Subcutaneous abdominal adipose tissue (tissue), 5 donors: Measurements from ENCODE around the gene PHACTR2.
"Not testable (repeated sequence)": the region's sequence is repeated elsewhere in the genome, so short reads cannot be mapped to it uniquely, and the experiment has no call there.

Source experiments
- H3K27ac ChIP-seq: one replicate; pipeline ENCODE4 v1.7.0; 2013; ENCODE audit warnings: low read depth, mild to moderate bottlenecking, inconsistent platforms, low read length, moderate library complexity
- H3K27me3 ChIP-seq, 5 donors: one replicate each; pipeline ENCODE4 v1.7.0; 2013; ENCODE audit warnings: low read length in 5 of 5, inconsistent platforms in 1 of 5; ENCODE audit not compliant: control insufficient read depth in 5 of 5, insufficient read depth in 4 of 5
- H3K36me3 ChIP-seq, 5 donors: one replicate each; pipeline ENCODE4 v1.7.0; 2013; ENCODE audit warnings: low read length in 5 of 5; ENCODE audit not compliant: control insufficient read depth in 5 of 5, insufficient read depth in 5 of 5
- H3K4me1 ChIP-seq, 5 donors: one replicate each; pipeline ENCODE4 v1.7.0; 2013; ENCODE audit warnings: low read length in 5 of 5, mild to moderate bottlenecking in 3 of 5, moderate library complexity in 1 of 5; ENCODE audit not compliant: control insufficient read depth in 5 of 5, insufficient read depth in 5 of 5
- H3K4me3 ChIP-seq, 5 donors: one replicate each; pipeline ENCODE4 v1.7.0; 2013; ENCODE audit warnings: low read length in 5 of 5, low read depth in 1 of 5
- H3K9ac ChIP-seq, 5 donors: one replicate each; pipeline ENCODE4 v1.7.0; 2013; ENCODE audit warnings: low read length in 5 of 5, mild to moderate bottlenecking in 4 of 5, moderate library complexity in 3 of 5
- H3K9me3 ChIP-seq, 5 donors: one replicate each; pipeline ENCODE4 v1.7.0; 2013; ENCODE audit warnings: low read length in 5 of 5; ENCODE audit not compliant: control insufficient read depth in 5 of 5
- donor health status: healthy.
- donor health status: healthy.
- donor health status: healthy.
- donor health status: healthy.
- donor health status: healthy.

PHACTR2 gene

DNA sequence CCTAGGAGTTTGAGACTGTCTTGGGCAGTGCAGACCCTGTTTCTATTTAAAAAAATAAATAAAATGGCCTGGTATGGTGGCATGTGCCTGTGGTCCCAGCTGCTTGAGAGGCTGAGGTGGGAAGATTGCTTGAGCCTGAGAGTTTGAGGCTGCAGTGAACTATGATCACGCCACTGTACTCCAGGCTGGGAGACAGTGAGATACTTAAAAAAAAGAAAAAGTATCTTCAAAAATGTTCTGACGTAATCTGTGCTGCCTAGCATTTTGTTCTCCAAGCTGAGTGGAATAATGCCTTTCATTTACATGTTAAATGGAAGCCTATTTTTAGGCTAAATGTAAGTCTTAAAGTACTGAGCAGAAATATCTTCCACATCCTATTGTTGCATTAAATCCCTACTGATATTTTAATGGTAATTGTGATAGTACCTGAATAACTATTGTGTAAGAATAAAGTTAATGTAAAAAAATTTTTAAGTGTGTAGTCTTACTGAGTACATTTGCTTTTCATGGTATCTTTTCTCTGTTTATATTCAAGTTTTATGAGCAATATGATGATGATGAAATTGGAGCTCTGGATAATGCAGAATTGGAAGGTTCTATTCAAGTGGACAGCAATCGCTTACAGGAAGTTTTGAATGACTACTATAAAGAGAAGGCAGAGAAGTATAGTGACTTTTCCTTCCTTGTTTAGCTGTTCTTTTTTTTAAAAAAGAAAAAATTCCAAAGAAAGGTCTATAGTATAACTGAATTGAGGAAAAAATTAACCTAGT, 182.3 kb downstream of the PHACTR2 start:
- no peak overlapping the region for H3K9ac ChIP-seq
- no peaks in the 10 kb centered on the region for H3K27me3 ChIP-seq
- H3K36me3 ChIP-seq, result peaks cover 61 to 92% (median 75%) of the 10 kb centered on the region in 5 donors
- H3K4me1 ChIP-seq, result no peaks in the 10 kb centered on the region
- no peak overlapping the region for H3K27ac ChIP-seq
- H3K4me3 ChIP-seq, result no peak overlapping the region
- H3K9me3 ChIP-seq, result peaks cover 0 to 3% (median 0%) of the 10 kb centered on the region in 5 donors

DNA sequence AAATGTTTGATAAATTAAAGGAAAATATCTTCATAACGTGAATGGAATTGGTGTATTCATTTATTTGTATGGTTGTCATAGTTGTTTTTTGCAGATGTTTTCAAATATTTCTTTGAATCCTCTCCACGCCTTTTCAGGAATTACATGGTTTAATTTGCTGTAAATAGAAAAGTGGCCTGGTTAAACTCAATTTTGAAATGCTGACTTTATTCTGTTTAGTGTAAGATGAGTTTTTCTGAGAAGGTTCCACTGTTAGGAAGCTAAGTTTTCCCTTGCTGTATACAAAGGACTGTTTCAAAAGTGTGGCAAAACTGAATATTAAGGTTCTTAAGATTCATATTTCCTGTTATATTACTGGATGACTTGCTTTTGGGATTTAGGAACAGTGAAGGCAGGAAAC, 186.0 kb downstream of the PHACTR2 start:
- H3K36me3 ChIP-seq, result peaks cover 42 to 68% (median 52%) of the 10 kb centered on the region in 5 donors
- no peak overlapping the region for H3K27ac ChIP-seq
- no peaks in the 10 kb centered on the region for H3K4me1 ChIP-seq
- H3K9me3 ChIP-seq, result no peaks in the 10 kb centered on the region
- no peak overlapping the region for H3K9ac ChIP-seq
- H3K4me3 ChIP-seq, result no peak overlapping the region
- H3K27me3 ChIP-seq, result no peaks in the 10 kb centered on the region

DNA sequence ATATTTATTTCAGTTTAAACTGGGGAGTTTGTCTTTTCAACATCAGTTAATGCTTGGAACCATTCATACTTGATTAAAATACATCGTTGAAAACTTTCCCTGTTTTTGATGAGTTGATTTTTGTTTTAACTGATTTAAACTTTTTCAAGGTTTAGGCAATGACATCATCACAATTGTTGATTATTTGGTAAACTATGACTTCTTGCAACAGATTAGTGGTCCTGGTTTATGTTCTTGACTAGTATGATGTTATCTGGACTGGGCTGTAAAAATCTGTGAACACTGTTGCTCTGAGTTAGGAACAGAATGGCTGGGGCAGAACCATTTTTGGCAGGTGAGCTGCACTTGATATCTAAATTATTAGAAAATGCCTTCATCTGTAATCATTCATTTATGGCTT, 186.5 kb downstream of the PHACTR2 start, which contains the start of gene ZC2HC1B:
Gene ZC2HC1B, plus strand, starts transcription at position 241 of the 400 bp plus-strand sequence. Its CDS starts 66 bp downstream, at position 307.
- Histone ChIP-seq H3K9me3 (no peaks in the 10 kb centered on the region), H3K4me1 (no peaks in the 10 kb centered on the region), H3K9ac (no peak within 1 kb of the TSS), H3K27me3 (no peaks in the 10 kb centered on the region), H3K36me3 (peaks cover 38 to 64% (median 47%) of the 10 kb centered on the region in 5 donors), H3K27ac (no peak within 1 kb of the TSS), H3K4me3 (no peak within 1 kb of the TSS)

DNA sequence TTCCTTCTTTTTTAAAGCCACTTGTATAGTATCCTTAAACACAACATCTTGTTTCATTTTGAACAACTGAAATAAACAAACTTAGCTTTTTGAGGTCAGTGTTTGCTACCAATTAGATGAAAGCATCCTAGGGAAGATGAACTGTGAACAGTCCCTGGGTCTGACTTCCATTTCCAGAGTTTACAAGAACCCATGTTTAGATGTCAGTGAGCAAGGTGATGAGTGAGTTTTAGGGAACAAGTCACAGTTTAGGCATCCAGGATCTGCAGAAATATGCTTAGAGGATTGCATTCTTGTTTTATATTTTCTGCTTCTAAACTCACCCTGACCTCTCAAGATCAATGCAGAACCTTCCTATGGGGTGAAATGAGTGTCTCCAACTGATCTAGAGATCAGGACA, 189.5 kb downstream of the PHACTR2 start:
- H3K4me3 ChIP-seq, result no peak overlapping the region
- no peaks in the 10 kb centered on the region for H3K4me1 ChIP-seq
- H3K27me3 ChIP-seq, result no peaks in the 10 kb centered on the region
- H3K36me3 ChIP-seq, result peaks cover 20 to 34% (median 28%) of the 10 kb centered on the region in 5 donors
- no peak overlapping the region for H3K9ac ChIP-seq
- no peaks in the 10 kb centered on the region for H3K9me3 ChIP-seq
- no peak overlapping the region for H3K27ac ChIP-seq

DNA sequence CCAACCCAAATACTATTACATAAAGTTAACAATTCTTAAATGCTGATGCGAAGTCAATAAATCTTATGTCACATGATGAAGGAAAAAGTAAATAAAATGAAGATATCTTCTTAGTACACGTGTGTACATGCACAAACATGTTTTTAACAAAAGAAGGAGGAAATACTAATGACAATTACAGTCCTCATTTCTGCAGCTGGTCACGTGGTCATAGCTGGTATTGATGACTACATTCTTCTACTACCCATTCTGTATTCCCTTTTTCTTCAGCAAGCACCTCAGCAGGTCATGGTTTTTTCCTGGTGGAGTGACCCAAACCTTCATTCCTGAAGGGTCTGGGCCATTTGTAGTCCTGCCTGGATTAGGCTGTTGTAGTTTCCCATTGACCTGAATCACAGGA, 191.0 kb downstream of the PHACTR2 start:
- H3K4me1 ChIP-seq, H3K27me3 ChIP-seq: not testable (repeated sequence)

DNA sequence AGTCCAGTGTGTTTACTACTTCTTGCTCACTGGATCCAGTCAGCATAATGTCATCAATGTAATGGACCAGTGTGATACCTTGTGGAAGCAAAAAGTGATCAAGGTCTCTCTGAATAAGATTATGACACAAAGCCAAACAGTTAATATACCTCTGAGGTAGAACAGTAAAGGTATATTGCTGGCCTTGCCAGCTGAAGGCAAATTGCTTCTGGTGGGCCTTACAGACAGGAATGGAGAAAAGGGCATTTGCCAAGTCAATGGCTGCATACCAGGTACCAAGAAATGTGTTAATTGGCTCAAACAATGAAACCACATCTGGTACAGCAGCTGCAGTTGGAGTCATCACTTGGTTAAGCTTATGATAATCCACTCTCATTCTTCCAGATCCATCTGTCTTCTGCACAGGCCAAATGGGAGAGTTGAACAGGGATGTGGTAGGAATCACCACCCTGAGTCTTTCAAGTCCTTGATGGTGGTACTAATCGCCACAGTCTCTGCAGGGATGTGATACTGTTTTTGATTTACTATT, 193.5 kb downstream of the PHACTR2 start:
- not testable (repeated sequence) for H3K27me3 ChIP-seq, H3K4me3 ChIP-seq, H3K4me1 ChIP-seq, H3K27ac ChIP-seq, H3K36me3 ChIP-seq, H3K9me3 ChIP-seq, H3K9ac ChIP-seq

More for the DNA sequence above, 191.0 kb downstream of the PHACTR2 start:
- not testable (repeated sequence) for H3K9me3 ChIP-seq, H3K27ac ChIP-seq, H3K9ac ChIP-seq, H3K4me3 ChIP-seq
- H3K36me3 ChIP-seq, result peaks cover 9 to 19% (median 18%) of the 10 kb centered on the region in 5 donors

DNA sequence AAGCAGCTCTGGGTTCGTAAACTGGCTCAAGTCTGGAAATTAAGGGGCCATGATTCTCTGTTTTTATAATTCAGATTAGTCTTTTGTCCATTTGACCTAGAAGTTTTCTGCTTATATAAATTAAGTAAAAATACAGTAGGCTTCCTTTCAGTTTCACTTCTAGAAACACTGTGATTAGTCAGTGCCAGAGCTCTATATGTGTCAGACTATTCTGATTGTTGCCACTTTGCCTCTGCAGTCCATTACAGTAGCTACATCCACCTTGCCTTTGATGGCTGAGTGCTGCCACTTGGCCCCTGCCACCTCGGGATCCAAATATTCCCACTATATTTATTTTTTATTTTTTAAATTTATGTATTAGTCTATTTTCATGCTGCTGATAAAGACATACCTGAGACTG, 194.4 kb downstream of the PHACTR2 start:
- Histone ChIP-seq H3K4me1 (no peaks in the 10 kb centered on the region), H3K36me3 (no peaks in the 10 kb centered on the region), H3K27ac (no peak overlapping the region), H3K9me3 (peaks cover 0 to 4% (median 0%) of the 10 kb centered on the region in 5 donors), H3K4me3 (no peak overlapping the region), H3K9ac (no peak overlapping the region), H3K27me3 (no peaks in the 10 kb centered on the region)

DNA sequence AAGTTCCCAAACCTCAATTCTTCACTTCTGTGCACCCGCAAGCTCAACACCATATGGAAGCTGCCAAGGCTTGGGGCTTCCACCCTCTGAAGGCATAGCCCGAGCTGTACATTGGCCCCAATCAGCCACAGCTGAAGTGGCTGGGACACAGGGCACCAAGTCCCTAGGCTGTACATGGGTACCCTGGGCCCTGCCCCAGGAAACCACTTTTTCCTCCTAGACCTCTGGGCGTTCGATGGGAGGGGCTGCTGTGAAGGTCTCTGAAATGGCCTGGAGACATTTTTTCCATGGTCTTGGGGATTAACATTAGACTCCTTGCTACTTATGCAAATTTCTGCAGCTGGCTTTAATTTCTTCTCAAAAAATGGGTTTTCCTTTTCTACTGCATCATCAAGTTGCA, 195.8 kb downstream of the PHACTR2 start:
- not testable (repeated sequence) for H3K27me3 ChIP-seq, H3K36me3 ChIP-seq, H3K4me1 ChIP-seq, H3K9ac ChIP-seq, H3K4me3 ChIP-seq, H3K27ac ChIP-seq
- peaks cover 0 to 11% (median 5%) of the 10 kb centered on the region in 5 donors for H3K9me3 ChIP-seq

DNA sequence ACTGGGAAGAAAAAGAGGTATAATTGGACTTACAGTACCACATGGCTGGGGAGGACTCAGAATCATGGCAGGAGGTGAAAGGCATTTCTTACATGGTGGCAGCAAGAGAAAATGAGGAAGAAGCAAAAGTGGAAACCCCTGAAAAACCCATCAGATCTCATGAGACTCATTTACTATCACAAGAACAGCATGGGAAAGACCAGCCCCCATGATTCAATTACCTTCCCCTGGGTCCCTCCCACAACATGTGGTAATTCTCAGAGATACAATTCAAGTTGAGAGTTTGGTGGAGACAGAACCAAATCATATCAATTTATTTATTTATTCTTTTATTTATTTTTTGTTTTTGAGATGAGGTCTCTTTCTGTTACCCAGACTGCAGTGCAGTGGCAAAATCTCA, 196.7 kb downstream of the PHACTR2 start:
- H3K27ac ChIP-seq, H3K27me3 ChIP-seq, H3K36me3 ChIP-seq, H3K9ac ChIP-seq, H3K4me1 ChIP-seq, H3K4me3 ChIP-seq: not testable (repeated sequence)
- peaks cover 0 to 15% (median 8%) of the 10 kb centered on the region in 5 donors for H3K9me3 ChIP-seq

DNA sequence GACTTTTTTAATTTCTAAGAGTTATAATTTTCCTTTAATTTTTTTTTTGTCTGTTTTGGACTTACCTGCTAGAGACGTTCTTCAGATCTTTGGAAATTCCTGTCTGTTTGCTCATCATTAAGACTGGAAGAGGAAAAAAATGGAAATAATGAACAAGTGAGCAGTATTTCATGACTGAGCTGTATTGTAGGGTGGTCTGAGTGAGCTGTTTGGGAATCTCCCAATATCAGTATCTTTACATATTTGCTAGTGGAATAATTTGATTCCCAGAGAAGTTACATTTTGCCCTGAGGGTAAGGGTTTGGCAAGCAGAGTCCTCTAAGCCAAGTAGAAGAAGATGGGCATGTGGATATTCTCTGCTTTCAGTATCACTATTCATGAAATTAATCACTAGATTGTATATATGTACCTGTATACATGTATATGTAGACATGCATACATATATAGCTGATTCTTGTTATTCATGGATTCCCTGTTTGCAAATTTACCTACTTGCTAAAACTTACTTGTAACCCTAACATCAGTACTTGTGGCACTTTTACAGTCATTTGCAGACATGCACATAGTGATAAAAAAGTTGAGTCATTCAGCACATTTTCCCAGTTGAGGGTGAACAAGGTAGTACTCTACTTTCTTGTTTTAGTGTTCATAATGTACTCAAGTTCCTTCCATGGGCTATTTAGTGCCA, 200.0 kb downstream of the PHACTR2 start:
- Histone ChIP-seq H3K4me3 (no peak overlapping the region), H3K27ac (no peak overlapping the region), H3K9me3 (peaks cover 0 to 15% (median 8%) of the 10 kb centered on the region in 5 donors), H3K36me3 (no peaks in the 10 kb centered on the region), H3K4me1 (no peaks in the 10 kb centered on the region), H3K9ac (no peak overlapping the region), H3K27me3 (no peaks in the 10 kb centered on the region)
